NB4 (cell line): ENCODE results near the gene LYPD5.

Source experiments
- DNase-seq: peaks from one replicate; pipeline ENCODE4 v3.0.0; 2010; ENCODE audit warnings: low read depth
- H3K4me3 ChIP-seq: one replicate; pipeline ENCODE4 v1.5.1; 2011; ENCODE audit warnings: mild to moderate bottlenecking, low read depth, low read length, moderate library complexity
- MYC ChIP-seq: IDR thresholded peaks from 2 replicates; pipeline ENCODE4 v1.6.1; 2011; ENCODE audit warnings: low read depth, low read length
- POLR2A ChIP-seq: IDR thresholded peaks from 2 replicates; pipeline ENCODE4 v1.6.1; 2011; ENCODE audit warnings: mild to moderate bottlenecking; ENCODE audit not compliant: insufficient read length; ENCODE audit errors: extremely low read depth
- TF ChIP-seq, protein P1 (sequence below): IDR thresholded peaks from 2 replicates; pipeline ENCODE4 v1.6.1; 2011; ENCODE audit warnings: low read depth, low read length
- TF ChIP-seq, protein P2 (sequence below): IDR thresholded peaks from one replicate; pipeline ENCODE4 v1.5.1; 2012; ENCODE audit warnings: low read depth, low read length

The LYPD5 gene

DNA sequence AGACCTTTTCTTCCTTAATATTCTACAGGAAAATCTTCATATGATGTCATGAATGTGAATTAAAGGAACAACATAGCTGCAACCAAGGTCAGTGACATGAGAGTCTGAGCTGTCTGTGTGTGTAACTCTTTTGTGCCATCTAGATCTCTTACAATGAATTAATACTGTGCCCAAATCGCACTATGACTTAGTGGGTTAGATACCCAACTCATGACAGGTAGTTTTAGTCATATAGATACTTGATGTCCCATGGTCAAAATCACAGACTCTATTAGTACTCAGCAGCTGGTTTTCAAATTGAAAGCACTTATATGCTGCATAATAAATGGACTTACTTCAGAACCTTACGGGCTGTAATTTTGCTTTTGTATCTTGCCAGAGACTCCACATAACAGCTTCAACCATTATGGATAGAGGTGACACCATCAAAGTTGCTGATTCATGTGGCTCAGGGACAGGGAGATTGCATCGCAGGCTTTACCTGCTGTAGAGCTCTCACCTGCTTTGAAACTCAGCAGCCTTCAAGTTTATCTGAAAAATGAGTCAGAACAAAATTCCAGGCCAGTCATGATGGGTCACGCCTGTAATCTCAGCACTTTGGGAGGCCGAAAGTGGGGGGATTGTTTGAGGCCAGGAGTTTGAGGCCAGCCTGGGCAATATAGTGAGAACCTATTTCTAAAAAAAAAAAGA, 12.6 kb upstream of the LYPD5 start:
- TF ChIP-seq POLR2A: no peak
- TF ChIP-seq, protein P1, sequence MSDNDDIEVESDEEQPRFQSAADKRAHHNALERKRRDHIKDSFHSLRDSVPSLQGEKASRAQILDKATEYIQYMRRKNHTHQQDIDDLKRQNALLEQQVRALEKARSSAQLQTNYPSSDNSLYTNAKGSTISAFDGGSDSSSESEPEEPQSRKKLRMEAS: no peak
- TF ChIP-seq, protein P2, sequence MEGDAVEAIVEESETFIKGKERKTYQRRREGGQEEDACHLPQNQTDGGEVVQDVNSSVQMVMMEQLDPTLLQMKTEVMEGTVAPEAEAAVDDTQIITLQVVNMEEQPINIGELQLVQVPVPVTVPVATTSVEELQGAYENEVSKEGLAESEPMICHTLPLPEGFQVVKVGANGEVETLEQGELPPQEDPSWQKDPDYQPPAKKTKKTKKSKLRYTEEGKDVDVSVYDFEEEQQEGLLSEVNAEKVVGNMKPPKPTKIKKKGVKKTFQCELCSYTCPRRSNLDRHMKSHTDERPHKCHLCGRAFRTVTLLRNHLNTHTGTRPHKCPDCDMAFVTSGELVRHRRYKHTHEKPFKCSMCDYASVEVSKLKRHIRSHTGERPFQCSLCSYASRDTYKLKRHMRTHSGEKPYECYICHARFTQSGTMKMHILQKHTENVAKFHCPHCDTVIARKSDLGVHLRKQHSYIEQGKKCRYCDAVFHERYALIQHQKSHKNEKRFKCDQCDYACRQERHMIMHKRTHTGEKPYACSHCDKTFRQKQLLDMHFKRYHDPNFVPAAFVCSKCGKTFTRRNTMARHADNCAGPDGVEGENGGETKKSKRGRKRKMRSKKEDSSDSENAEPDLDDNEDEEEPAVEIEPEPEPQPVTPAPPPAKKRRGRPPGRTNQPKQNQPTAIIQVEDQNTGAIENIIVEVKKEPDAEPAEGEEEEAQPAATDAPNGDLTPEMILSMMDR: no peak
- TF ChIP-seq MYC: no peak
- H3K4me3 ChIP-seq: no peak overlapping the region
- no peak for DNase-seq

DNA sequence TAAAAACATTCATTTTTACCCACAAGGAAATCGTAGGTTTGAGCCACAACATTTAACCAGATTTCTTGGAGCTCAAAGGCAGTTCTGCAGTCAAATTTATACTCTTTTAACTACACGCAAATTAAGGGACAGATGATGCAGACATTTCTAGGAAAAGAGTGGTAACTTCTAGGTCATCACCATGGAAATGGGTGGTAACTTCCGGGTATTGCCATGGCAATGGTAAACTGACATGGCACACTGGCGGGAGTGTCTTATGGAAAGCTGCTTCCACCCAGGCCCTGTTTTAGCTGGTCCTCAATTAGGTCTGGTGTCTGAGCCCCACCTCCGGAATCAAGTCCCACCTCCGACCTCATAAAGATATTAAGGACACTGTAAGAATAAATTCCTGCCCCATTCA, 10.4 kb upstream of the LYPD5 start:
- no peak overlapping the region for H3K4me3 ChIP-seq
- DNase-seq: no peak
- TF ChIP-seq, protein P1: no peak
- TF ChIP-seq MYC (no peak), POLR2A (no peak)
- TF ChIP-seq, protein P2: no peak

DNA sequence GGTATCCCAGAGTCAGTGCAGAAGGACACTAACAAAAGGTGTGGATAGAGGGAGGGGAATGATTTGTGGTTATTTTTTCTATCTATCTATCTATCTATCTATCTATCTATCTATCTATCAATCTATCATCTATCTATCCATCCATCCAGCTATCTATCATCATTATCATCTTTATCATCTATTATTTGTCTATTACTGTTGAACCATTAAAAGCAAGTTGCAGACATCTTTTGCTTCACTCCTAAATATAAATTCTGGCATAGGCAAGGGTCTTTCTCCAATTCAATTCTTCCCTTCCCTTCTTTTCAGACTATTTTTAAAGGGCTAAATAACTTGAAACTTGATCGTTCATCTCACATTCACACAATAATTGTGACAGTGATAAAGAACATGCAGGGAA, 10.0 kb upstream of the LYPD5 start:
- H3K4me3 ChIP-seq: no peak overlapping the region
- no peak for DNase-seq
- TF ChIP-seq, protein P1: no peak
- TF ChIP-seq, protein P2: no peak

DNA sequence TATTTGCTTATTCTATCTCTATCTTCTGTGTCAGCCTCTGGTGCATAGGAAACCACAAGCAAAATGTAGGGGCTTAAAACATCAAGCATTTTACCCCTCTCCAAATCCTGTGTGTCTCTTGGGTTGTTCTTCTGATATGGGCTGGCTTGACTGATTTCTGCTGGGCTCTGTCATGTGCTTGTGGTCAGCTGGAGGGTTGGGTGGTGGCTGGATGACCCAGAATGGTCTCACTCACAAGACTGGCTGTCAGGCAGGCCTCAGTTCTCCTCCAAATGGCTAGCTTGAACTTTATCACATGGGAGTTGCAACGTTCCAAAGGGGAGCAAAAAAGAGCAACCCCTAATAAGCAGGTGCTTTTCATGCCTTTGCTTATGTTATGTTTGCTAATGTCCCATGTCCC, 9.6 kb upstream of the LYPD5 start:
- DNase-seq: no peak
- TF ChIP-seq MYC (no peak), POLR2A (no peak)
- TF ChIP-seq, protein P1: no peak
- TF ChIP-seq, protein P2: no peak
- no peak overlapping the region for H3K4me3 ChIP-seq

DNA sequence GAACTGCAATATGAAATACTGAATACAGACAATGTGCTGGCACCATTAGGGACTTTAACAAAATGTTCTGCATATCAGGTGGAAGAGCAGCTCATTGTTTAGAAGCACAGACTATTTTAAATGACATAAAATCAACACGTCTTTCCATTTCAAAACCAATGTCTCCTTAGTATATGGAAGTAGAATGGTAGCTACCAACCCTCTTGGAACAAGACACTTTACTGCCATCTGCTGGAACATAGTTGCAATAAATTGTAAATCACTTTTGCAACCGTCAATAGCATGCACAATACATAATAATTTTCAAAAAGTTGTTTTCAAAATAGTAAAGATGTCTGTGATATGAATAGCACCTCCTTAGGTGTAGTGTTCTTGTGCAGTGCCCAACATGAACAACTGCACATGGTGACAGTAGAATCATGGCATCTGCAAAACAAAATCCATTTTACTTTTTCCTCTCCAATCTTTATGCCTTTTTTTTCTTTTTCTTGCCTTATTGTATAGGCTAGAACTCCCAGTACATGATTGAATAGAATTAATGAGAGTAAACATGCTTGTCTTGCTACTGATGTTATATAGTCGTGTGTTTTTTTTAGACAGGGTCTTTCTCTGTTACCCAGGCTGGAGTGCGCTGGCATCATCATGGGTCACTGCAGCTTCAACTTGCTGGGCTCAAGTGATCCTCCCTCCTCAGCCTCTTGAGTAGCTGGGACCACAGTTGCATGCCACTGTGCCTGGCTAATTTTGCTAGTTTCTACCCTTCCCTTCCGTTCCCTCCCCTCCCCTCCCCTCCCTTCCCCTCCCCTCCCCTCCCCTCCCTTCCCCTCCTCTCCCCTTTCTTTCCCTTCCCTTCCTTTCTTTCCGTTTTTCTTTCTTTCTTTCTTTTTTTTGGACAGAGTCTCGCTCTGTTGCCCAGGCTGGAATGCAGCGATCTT, 7.8 kb upstream of the LYPD5 start:
- peak; percentile 60 for DNase-seq
- TF ChIP-seq MYC: no peak
- TF ChIP-seq, protein P2: no peak
- TF ChIP-seq, protein P1: no peak
- TF ChIP-seq POLR2A: no peak
- H3K4me3 ChIP-seq: no peak overlapping the region
